GM21576 (cell line): Measurements from ENCODE around the gene HSPA13.
"Not testable (repeated sequence)": the region's sequence is repeated elsewhere in the genome, so short reads cannot be mapped to it uniquely, and the experiment has no call there.

Experiments used
- ATAC-seq: cut with Tn5 transposase; IDR thresholded peaks from one replicate; pipeline ENCODE4 v1.9.1; 2021; ENCODE audit warnings: mild to moderate bottlenecking, moderate library complexity; ENCODE audit not compliant: unreplicated experiment

The HSPA13 gene

GRCh38 chr21:14382835-14383595 is at the start of gene HSPA13:
Gene HSPA13, minus strand, starts transcription at chr21:14383146. Its CDS starts 27 bp downstream, at chr21:14383119.
- peak; percentile 99 for ATAC-seq

- ATAC-seq: no peak
These were observed 36.0 kb upstream of the HSPA13 start for GRCh38 chr21:14418920-14419319.

GRCh38 chr21:14414932-14415508 is 32.1 kb upstream of the HSPA13 start:
- ATAC-seq: peak; percentile 60

GRCh38 chr21:14405962-14406361 is 23.0 kb upstream of the HSPA13 start:
- no peak for ATAC-seq

GRCh38 chr21:14405225-14405624 is 22.3 kb upstream of the HSPA13 start:
- ATAC-seq: no peak

GRCh38 chr21:14403681-14404318 is 20.9 kb upstream of the HSPA13 start:
- peak; percentile 85 for ATAC-seq

- no peak for ATAC-seq
These were observed 18.3 kb upstream of the HSPA13 start for GRCh38 chr21:14401217-14401616.

GRCh38 chr21:14388282-14388681 is 5.3 kb upstream of the HSPA13 start:
- no peak for ATAC-seq

GRCh38 chr21:14384453-14384852 is 1.5 kb upstream of the HSPA13 start:
- no peak for ATAC-seq

GRCh38 chr21:14383596-14384180 is 742 bp upstream of the HSPA13 start:
- ATAC-seq: peak; percentile 17

- peak; percentile 2 for ATAC-seq
These were observed 486 bp downstream of the HSPA13 start for GRCh38 chr21:14382486-14382834.

GRCh38 chr21:14376854-14377253 is 6.1 kb downstream of the HSPA13 start:
- ATAC-seq: no peak

- no peak for ATAC-seq
These were observed 15.9 kb downstream of the HSPA13 start for GRCh38 chr21:14366998-14367397.

- no peak for ATAC-seq
These were observed 21.0 kb downstream of the HSPA13 start for GRCh38 chr21:14361958-14362357.

GRCh38 chr21:14358775-14359174 is 24.2 kb downstream of the HSPA13 start:
- no peak for ATAC-seq

- ATAC-seq: no peak
These were observed 26.2 kb downstream of the HSPA13 start for GRCh38 chr21:14356746-14357145.

GRCh38 chr21:14354515-14354914 is 28.4 kb downstream of the HSPA13 start:
- ATAC-seq: no peak

GRCh38 chr21:14353726-14354125 is 29.2 kb downstream of the HSPA13 start:
- ATAC-seq: no peak

GRCh38 chr21:14353231-14353630 is 29.7 kb downstream of the HSPA13 start:
- ATAC-seq: no peak

GRCh38 chr21:14327346-14327745 is 55.6 kb downstream of the HSPA13 start:
- not testable (repeated sequence) for ATAC-seq

- no peak for ATAC-seq
These were observed 57.4 kb downstream of the HSPA13 start for GRCh38 chr21:14325595-14325994.
